ENCODE results near the gene NANOG.
A peak's percentile ranks its signal among the peaks of the same experiment; 100 is the strongest.
"Not testable (repeated sequence)": the region's sequence is repeated elsewhere in the genome, so short reads cannot be mapped to it uniquely, and the experiment has no call there.

NANOG gene

GRCh38 chr12:7788884-7789528 is at the start of gene NANOG:
Gene NANOG, plus strand, starts transcription at chr12:7789402. Its CDS starts 213 bp downstream, at chr12:7789615.
- DNase-seq (ENCODE audit: low read depth) = not testable (repeated sequence)

GRCh38 chr12:7747246-7747645 is 42.0 kb upstream of the NANOG start, which contains the start of gene CLEC4C:
Gene CLEC4C, minus strand, starts transcription at chr12:7747375. Its CDS starts 27 bp downstream, at chr12:7747348.
- DNase-seq (ENCODE audit: low read depth) = no peak
- TF ChIP-seq CTCF (IDR thresholded peaks at IDR 0.05; ENCODE audit: low read depth, low read length) = no peak
- no peak for TF ChIP-seq POLR2A (IDR thresholded peaks at IDR 0.05; ENCODE audit: extremely low read depth, insufficient read length)
- no peak for TF ChIP-seq MYC (IDR thresholded peaks at IDR 0.05; ENCODE audit: low read depth, low read length)
- TF ChIP-seq MAX (IDR thresholded peaks at IDR 0.05; ENCODE audit: low read depth, low read length) = no peak
- no peak within 1 kb of the TSS for H3K4me3 ChIP-seq (ENCODE audit: low read depth, low read length)

More at GRCh38 chr12:7788884-7789528, at the start of gene NANOG:
- H3K4me3 ChIP-seq (ENCODE audit: low read depth, low read length) = not testable (repeated sequence)

GRCh38 chr12:7748852-7749251 is 40.4 kb upstream of the NANOG start:
- no peak for DNase-seq (ENCODE audit: low read depth)
- TF ChIP-seq POLR2A (IDR thresholded peaks at IDR 0.05; ENCODE audit: extremely low read depth, insufficient read length) (no peak), MAX (IDR thresholded peaks at IDR 0.05; ENCODE audit: low read depth, low read length) (no peak), MYC (IDR thresholded peaks at IDR 0.05; ENCODE audit: low read depth, low read length) (no peak), CTCF (IDR thresholded peaks at IDR 0.05; ENCODE audit: low read depth, low read length) (no peak)
- no peak overlapping the region for H3K4me3 ChIP-seq (ENCODE audit: low read depth, low read length)

- no peak for TF ChIP-seq CTCF (IDR thresholded peaks at IDR 0.05; ENCODE audit: low read depth, low read length)
- TF ChIP-seq POLR2A (IDR thresholded peaks at IDR 0.05; ENCODE audit: extremely low read depth, insufficient read length) = no peak
- TF ChIP-seq MYC (IDR thresholded peaks at IDR 0.05; ENCODE audit: low read depth, low read length) = no peak
- no peak for TF ChIP-seq MAX (IDR thresholded peaks at IDR 0.05; ENCODE audit: low read depth, low read length)
- DNase-seq (ENCODE audit: low read depth) = no peak
- H3K4me3 ChIP-seq (ENCODE audit: low read depth, low read length) = no peak overlapping the region
Measured at GRCh38 chr12:7749442-7749841, 39.8 kb upstream of the NANOG start.

- TF ChIP-seq MAX (IDR thresholded peaks at IDR 0.05; ENCODE audit: low read depth, low read length) (no peak), MYC (IDR thresholded peaks at IDR 0.05; ENCODE audit: low read depth, low read length) (no peak), POLR2A (IDR thresholded peaks at IDR 0.05; ENCODE audit: extremely low read depth, insufficient read length) (no peak), CTCF (IDR thresholded peaks at IDR 0.05; ENCODE audit: low read depth, low read length) (no peak)
- DNase-seq (ENCODE audit: low read depth) = no peak
- H3K4me3 ChIP-seq (ENCODE audit: low read depth, low read length) = no peak overlapping the region
Measured at GRCh38 chr12:7750350-7750749, 38.9 kb upstream of the NANOG start.

GRCh38 chr12:7751394-7751793 is 37.8 kb upstream of the NANOG start:
- TF ChIP-seq POLR2A (IDR thresholded peaks at IDR 0.05; ENCODE audit: extremely low read depth, insufficient read length) (no peak), MYC (IDR thresholded peaks at IDR 0.05; ENCODE audit: low read depth, low read length) (no peak), CTCF (IDR thresholded peaks at IDR 0.05; ENCODE audit: low read depth, low read length) (no peak), MAX (IDR thresholded peaks at IDR 0.05; ENCODE audit: low read depth, low read length) (no peak)
- no peak overlapping the region for H3K4me3 ChIP-seq (ENCODE audit: low read depth, low read length)
- peak; percentile 7 for DNase-seq (ENCODE audit: low read depth)

- DNase-seq (ENCODE audit: low read depth) = peak; percentile 72
- peak overlapping the region; percentile 40 for H3K4me3 ChIP-seq (ENCODE audit: low read depth, low read length)
Measured at GRCh38 chr12:7751941-7752922, 37.0 kb upstream of the NANOG start.

- H3K4me3 ChIP-seq (ENCODE audit: low read depth, low read length); DNase-seq (ENCODE audit: low read depth): not testable (repeated sequence)
Measured at GRCh38 chr12:7755668-7756067, 33.5 kb upstream of the NANOG start.

Measured in NB4 (cell line).